ENCODE measurements around the gene PPM1L.

PPM1L gene

GRCh38 chr3:160806686-160807085 is 50.7 kb downstream of the PPM1L start:
- Histone ChIP-seq H3K27me3 (ENCODE audit: insufficient read depth, low read length, poor library complexity) (no peaks in the 10 kb centered on the region), H3K4me2 (ENCODE audit: insufficient read depth, low read length) (no peak overlapping the region), H3K9ac (ENCODE audit: low read depth, low read length) (no peak overlapping the region), H3K4me1 (ENCODE audit: insufficient read depth, low read length) (no peaks in the 10 kb centered on the region), H4K20me1 (ENCODE audit: insufficient read depth, low read length) (peaks cover 23% of the 10 kb centered on the region), H2AFZ (ENCODE audit: low read depth, low read length) (no peak overlapping the region), H3K4me3 (ENCODE audit: low read depth in 1 of 2, low read length in 2 of 2) (no peak overlapping the region), H3K9me3 (ENCODE audit: insufficient read depth, low read length, severe bottlenecking) (no peaks in the 10 kb centered on the region), H3K27ac (ENCODE audit: low read length) (no peak overlapping the region), H3K36me3 (ENCODE audit: insufficient read depth, low read length) (no peaks in the 10 kb centered on the region), H3K79me2 (ENCODE audit: insufficient read depth, low read length) (no peaks in the 10 kb centered on the region)
- no peak for TF ChIP-seq EZH2 (IDR thresholded peaks at IDR 0.05; ENCODE audit: borderline replicate concordance, low read depth, low read length, severe bottlenecking)
- DNase-seq, result no peak
- ATAC-seq (ENCODE audit: insufficient read depth, low read depth), result no peak

- H3K4me1 ChIP-seq (ENCODE audit: insufficient read depth, low read length), result no peaks in the 10 kb centered on the region
- H3K36me3 ChIP-seq (ENCODE audit: insufficient read depth, low read length), result no peaks in the 10 kb centered on the region
- no peaks in the 10 kb centered on the region for H3K9me3 ChIP-seq (ENCODE audit: insufficient read depth, low read length, severe bottlenecking)
- H2AFZ ChIP-seq (ENCODE audit: low read depth, low read length), result no peak overlapping the region
- no peak for DNase-seq
- H4K20me1 ChIP-seq (ENCODE audit: insufficient read depth, low read length), result peaks cover 23% of the 10 kb centered on the region
- no peaks in the 10 kb centered on the region for H3K79me2 ChIP-seq (ENCODE audit: insufficient read depth, low read length)
- H3K27me3 ChIP-seq (ENCODE audit: insufficient read depth, low read length, poor library complexity), result no peaks in the 10 kb centered on the region
- H3K4me2 ChIP-seq (ENCODE audit: insufficient read depth, low read length), result no peak overlapping the region
- no peak overlapping the region for H3K4me3 ChIP-seq (ENCODE audit: low read depth in 1 of 2, low read length in 2 of 2)
- ATAC-seq (ENCODE audit: insufficient read depth, low read depth), result no peak
- no peak overlapping the region for H3K9ac ChIP-seq (ENCODE audit: low read depth, low read length)
- H3K27ac ChIP-seq (ENCODE audit: low read length), result no peak overlapping the region
- TF ChIP-seq CTCF (IDR thresholded peaks at IDR 0.05; ENCODE audit: borderline replicate concordance, extremely low read depth, low read length, poor library complexity, severe bottlenecking) (no peak), EZH2 (IDR thresholded peaks at IDR 0.05; ENCODE audit: borderline replicate concordance, low read depth, low read length, severe bottlenecking) (no peak)
Measured at GRCh38 chr3:160808838-160809237, 52.8 kb downstream of the PPM1L start.

GRCh38 chr3:160809453-160809852 is 53.4 kb downstream of the PPM1L start:
- no peak for DNase-seq
- Histone ChIP-seq H3K4me3 (ENCODE audit: low read depth in 1 of 2, low read length in 2 of 2) (no peak overlapping the region), H2AFZ (ENCODE audit: low read depth, low read length) (no peak overlapping the region), H3K27me3 (ENCODE audit: insufficient read depth, low read length, poor library complexity) (no peaks in the 10 kb centered on the region), H3K9me3 (ENCODE audit: insufficient read depth, low read length, severe bottlenecking) (no peaks in the 10 kb centered on the region), H3K4me1 (ENCODE audit: insufficient read depth, low read length) (no peaks in the 10 kb centered on the region), H3K4me2 (ENCODE audit: insufficient read depth, low read length) (no peak overlapping the region), H3K36me3 (ENCODE audit: insufficient read depth, low read length) (no peaks in the 10 kb centered on the region), H3K79me2 (ENCODE audit: insufficient read depth, low read length) (no peaks in the 10 kb centered on the region), H3K27ac (ENCODE audit: low read length) (no peak overlapping the region), H4K20me1 (ENCODE audit: insufficient read depth, low read length) (peaks cover 23% of the 10 kb centered on the region), H3K9ac (ENCODE audit: low read depth, low read length) (no peak overlapping the region)
- no peak for TF ChIP-seq CTCF (IDR thresholded peaks at IDR 0.05; ENCODE audit: borderline replicate concordance, extremely low read depth, low read length, poor library complexity, severe bottlenecking)
- no peak for TF ChIP-seq EZH2 (IDR thresholded peaks at IDR 0.05; ENCODE audit: borderline replicate concordance, low read depth, low read length, severe bottlenecking)
- ATAC-seq (ENCODE audit: insufficient read depth, low read depth), result no peak

GRCh38 chr3:160810362-160811236 is 54.6 kb downstream of the PPM1L start:
- Histone ChIP-seq H3K4me1 (ENCODE audit: insufficient read depth, low read length) (no peaks in the 10 kb centered on the region), H3K4me2 (ENCODE audit: insufficient read depth, low read length) (no peak overlapping the region), H4K20me1 (ENCODE audit: insufficient read depth, low read length) (peaks cover 20% of the 10 kb centered on the region), H3K27me3 (ENCODE audit: insufficient read depth, low read length, poor library complexity) (no peaks in the 10 kb centered on the region), H2AFZ (ENCODE audit: low read depth, low read length) (no peak overlapping the region), H3K79me2 (ENCODE audit: insufficient read depth, low read length) (no peaks in the 10 kb centered on the region), H3K9me3 (ENCODE audit: insufficient read depth, low read length, severe bottlenecking) (no peaks in the 10 kb centered on the region), H3K36me3 (ENCODE audit: insufficient read depth, low read length) (no peaks in the 10 kb centered on the region), H3K9ac (ENCODE audit: low read depth, low read length) (no peak overlapping the region), H3K27ac (ENCODE audit: low read length) (no peak overlapping the region), H3K4me3 (ENCODE audit: low read depth in 1 of 2, low read length in 2 of 2) (no peak overlapping the region)
- ATAC-seq (ENCODE audit: insufficient read depth, low read depth) (no peak), DNase-seq (no peak)
- no peak for TF ChIP-seq EZH2 (IDR thresholded peaks at IDR 0.05; ENCODE audit: borderline replicate concordance, low read depth, low read length, severe bottlenecking)
- TF ChIP-seq CTCF (IDR thresholded peaks at IDR 0.05; ENCODE audit: borderline replicate concordance, extremely low read depth, low read length, poor library complexity, severe bottlenecking), result no peak
